CD4-positive, alpha-beta T cell treated with Interferon gamma for 1 hour (primary cell): Measurements from ENCODE around the gene C3orf18.
A peak's percentile ranks its signal among the peaks of the same experiment; 100 is the strongest.

ENCODE experiments used
- DNase-seq: peaks from one replicate; pipeline ENCODE4 v3.0.0-alpha.2; 2020

Gene C3orf18

GRCh38 chr3:50577348-50577747 is 9.8 kb upstream of the C3orf18 start:
- DNase-seq = no peak

- DNase-seq = no peak
These were observed 7.8 kb upstream of the C3orf18 start for GRCh38 chr3:50575372-50575771.

GRCh38 chr3:50574444-50574831 is 6.9 kb upstream of the C3orf18 start:
- DNase-seq = peak; percentile 7

- peak; percentile 41 for DNase-seq
These were observed 6.3 kb upstream of the C3orf18 start for GRCh38 chr3:50573566-50574443.

GRCh38 chr3:50572801-50573371 is 5.3 kb upstream of the C3orf18 start:
- DNase-seq = no peak

GRCh38 chr3:50572158-50572557 is 4.6 kb upstream of the C3orf18 start:
- DNase-seq = peak; percentile 80

GRCh38 chr3:50571486-50571885 is 3.9 kb upstream of the C3orf18 start:
- no peak for DNase-seq

- DNase-seq = no peak
These were observed 3.1 kb upstream of the C3orf18 start for GRCh38 chr3:50570508-50571279.

- peak; percentile 92 for DNase-seq
These were observed 1.6 kb upstream of the C3orf18 start, which contains the start of gene HEMK1 for GRCh38 chr3:50568947-50569749. HEMK1 (plus strand) TSS chr3:50569522; CDS start chr3:50571105, 1,583 bp downstream.

GRCh38 chr3:50567011-50567385 is 549 bp downstream of the C3orf18 start:
- no peak for DNase-seq

GRCh38 chr3:50564321-50564720 is 3.2 kb downstream of the C3orf18 start:
- DNase-seq = no peak

GRCh38 chr3:50563867-50564266 is 3.7 kb downstream of the C3orf18 start:
- DNase-seq = no peak

GRCh38 chr3:50562861-50563260 is 4.7 kb downstream of the C3orf18 start:
- no peak for DNase-seq

GRCh38 chr3:50559702-50560101 is 7.8 kb downstream of the C3orf18 start:
- no peak for DNase-seq

- no peak for DNase-seq
These were observed 9.6 kb downstream of the C3orf18 start for GRCh38 chr3:50557915-50558314.

GRCh38 chr3:50557106-50557505 is 10.4 kb downstream of the C3orf18 start:
- DNase-seq = no peak

- DNase-seq = no peak
These were observed 13.0 kb downstream of the C3orf18 start for GRCh38 chr3:50554553-50554952.

GRCh38 chr3:50552598-50552997 is 14.9 kb downstream of the C3orf18 start:
- DNase-seq = no peak

- no peak for DNase-seq
These were observed 15.7 kb downstream of the C3orf18 start for GRCh38 chr3:50551681-50552435.

- DNase-seq = no peak
These were observed 16.4 kb downstream of the C3orf18 start for GRCh38 chr3:50551054-50551659.

- DNase-seq = peak; percentile 52
These were observed 17.3 kb downstream of the C3orf18 start for GRCh38 chr3:50550079-50550736.
